Measurements from ENCODE around the gene UBR1.

The UBR1 gene

DNA sequence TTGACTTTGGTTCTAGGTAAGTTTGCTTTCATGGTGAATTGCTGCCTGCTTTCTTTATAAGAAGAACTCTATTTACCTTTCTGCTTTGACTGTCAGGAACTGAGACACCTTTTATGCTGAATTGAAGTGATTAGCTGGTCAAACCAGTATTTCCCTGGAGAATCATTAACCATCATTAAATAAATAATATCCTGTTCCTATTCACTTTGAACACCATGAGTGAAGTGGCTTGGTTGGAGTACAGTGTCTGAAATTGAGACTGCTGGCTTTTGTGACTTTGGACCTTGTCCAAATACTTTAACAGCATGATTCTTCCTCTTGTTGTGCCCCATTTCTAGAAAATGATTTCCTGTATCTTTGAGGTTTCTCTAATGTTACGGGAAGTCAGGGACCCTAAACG is 21.9 kb upstream of the UBR1 start:
- no peak for DNase-seq (ENCODE audit: low read depth)
- no peak overlapping the region for H3K4me3 ChIP-seq (ENCODE audit: control insufficient read depth, low read depth, low read length)
- TF ChIP-seq, protein P1, sequence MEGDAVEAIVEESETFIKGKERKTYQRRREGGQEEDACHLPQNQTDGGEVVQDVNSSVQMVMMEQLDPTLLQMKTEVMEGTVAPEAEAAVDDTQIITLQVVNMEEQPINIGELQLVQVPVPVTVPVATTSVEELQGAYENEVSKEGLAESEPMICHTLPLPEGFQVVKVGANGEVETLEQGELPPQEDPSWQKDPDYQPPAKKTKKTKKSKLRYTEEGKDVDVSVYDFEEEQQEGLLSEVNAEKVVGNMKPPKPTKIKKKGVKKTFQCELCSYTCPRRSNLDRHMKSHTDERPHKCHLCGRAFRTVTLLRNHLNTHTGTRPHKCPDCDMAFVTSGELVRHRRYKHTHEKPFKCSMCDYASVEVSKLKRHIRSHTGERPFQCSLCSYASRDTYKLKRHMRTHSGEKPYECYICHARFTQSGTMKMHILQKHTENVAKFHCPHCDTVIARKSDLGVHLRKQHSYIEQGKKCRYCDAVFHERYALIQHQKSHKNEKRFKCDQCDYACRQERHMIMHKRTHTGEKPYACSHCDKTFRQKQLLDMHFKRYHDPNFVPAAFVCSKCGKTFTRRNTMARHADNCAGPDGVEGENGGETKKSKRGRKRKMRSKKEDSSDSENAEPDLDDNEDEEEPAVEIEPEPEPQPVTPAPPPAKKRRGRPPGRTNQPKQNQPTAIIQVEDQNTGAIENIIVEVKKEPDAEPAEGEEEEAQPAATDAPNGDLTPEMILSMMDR (conservative IDR thresholded peaks at IDR 0.05; ENCODE audit: control insufficient read depth, insufficient read depth, low read depth, low read length) = no peak

DNA sequence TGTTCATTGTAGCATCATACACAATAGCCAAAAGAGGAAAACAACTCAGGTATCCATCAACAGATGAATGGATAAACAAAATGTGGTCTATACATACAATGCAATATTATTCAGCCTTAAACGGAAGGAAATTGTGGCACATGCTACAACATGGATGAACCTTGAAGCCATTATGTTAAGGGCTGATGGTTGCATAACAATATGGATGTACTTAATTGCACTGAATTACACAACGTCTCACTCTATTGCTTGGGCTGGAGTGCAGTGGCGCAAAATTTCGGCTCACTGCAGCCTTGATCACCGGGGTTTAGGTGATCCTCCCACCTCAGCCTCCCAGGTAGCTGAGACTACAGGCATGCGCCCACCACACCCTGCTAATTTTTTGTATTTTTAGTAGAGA is 20.5 kb upstream of the UBR1 start:
- no peak overlapping the region for H3K4me3 ChIP-seq (ENCODE audit: control insufficient read depth, low read depth, low read length)
- TF ChIP-seq, protein P1 (conservative IDR thresholded peaks at IDR 0.05; ENCODE audit: control insufficient read depth, insufficient read depth, low read depth, low read length) = no peak
- no peak for DNase-seq (ENCODE audit: low read depth)

DNA sequence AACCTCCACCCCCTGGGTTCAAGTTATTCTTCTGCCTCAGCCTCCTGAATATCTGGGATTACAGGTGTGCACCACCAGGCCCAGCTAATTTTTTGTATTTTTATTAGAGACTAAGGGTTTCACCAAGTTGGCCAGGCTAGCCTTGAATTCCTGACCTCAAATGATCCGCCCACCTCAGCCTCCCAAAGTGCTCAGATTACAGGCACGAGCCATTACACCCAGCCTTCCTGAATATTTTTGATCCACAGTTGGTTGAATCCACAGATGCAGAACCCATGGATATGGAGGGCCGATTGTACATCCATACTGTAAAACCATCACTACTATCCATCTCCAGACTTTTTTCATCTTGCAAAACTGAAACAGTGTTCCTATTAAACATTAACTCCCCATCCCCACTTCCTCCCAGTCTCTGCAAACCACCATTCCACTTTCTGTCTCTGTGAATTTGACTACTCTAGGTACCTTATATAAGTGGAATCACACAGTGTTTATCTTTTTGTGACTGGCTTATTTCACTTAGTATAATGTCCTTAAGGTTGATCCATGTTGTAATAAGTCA is 19.3 kb upstream of the UBR1 start:
- TF ChIP-seq, protein P1 (conservative IDR thresholded peaks at IDR 0.05; ENCODE audit: control insufficient read depth, insufficient read depth, low read depth, low read length) = no peak
- DNase-seq (ENCODE audit: low read depth) = no peak
- H3K4me3 ChIP-seq (ENCODE audit: control insufficient read depth, low read depth, low read length) = no peak overlapping the region

DNA sequence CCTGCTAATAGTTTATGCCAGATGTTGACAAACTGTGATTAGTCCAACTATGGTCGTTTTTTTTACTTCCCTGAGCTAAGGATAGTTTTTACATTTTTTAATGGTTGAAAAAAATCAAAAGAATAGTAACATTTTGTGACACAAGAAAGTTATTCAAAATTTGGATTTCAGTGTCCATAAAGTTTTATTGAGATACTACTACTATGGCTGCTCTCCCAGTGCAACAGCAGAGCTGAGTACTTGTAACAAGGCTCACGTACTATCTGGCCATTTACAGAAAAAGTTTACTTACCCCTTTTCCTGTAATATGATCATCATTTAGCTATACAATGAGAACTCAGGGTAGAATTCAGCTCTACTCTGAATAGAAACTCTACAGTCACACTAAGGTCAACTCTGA is 16.0 kb upstream of the UBR1 start:
- H3K4me3 ChIP-seq (ENCODE audit: control insufficient read depth, low read depth, low read length) = no peak overlapping the region
- DNase-seq (ENCODE audit: low read depth) = no peak
- TF ChIP-seq, protein P1 (conservative IDR thresholded peaks at IDR 0.05; ENCODE audit: control insufficient read depth, insufficient read depth, low read depth, low read length) = no peak

DNA sequence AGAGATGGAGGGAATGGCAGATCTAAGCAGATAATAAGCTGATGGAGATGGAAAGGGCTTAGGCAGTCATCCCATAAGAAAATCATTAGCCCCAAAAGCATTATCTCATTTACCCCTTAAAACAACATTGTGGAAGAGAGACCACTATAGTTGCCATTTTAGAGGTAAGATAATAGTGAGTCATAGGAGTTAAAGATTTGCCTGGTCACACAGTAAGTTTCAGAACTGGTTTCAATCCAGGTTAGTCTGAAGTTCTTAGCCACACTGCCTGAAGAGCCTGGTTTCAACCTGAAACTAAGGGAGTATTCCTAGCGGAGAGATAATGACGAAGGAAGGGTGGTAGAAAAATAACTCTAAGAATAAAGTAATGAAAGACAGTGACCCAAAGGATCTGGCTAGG is 13.0 kb upstream of the UBR1 start:
- H3K4me3 ChIP-seq (ENCODE audit: control insufficient read depth, low read depth, low read length) = no peak overlapping the region
- no peak for DNase-seq (ENCODE audit: low read depth)
- TF ChIP-seq, protein P1 (conservative IDR thresholded peaks at IDR 0.05; ENCODE audit: control insufficient read depth, insufficient read depth, low read depth, low read length) = no peak

DNA sequence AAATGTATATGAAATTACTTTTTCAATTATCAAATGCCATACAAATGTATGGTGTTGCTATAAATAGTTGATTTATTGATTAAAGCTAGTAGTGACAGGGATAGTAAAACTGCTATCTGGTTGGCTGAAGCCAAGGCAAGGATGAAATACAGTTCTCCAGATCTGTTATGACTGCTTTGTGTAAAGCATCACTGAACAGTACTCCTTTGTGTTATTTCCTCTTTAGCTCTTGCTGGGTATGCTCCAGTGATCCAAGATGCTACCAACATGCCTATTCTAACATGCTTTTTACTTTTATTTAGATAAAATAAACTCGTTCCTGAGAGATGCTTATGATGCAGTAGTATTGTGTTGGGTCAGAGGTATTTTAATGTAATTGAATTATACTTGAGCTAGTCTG is 12.4 kb upstream of the UBR1 start:
- no peak for DNase-seq (ENCODE audit: low read depth)
- TF ChIP-seq, protein P1 (conservative IDR thresholded peaks at IDR 0.05; ENCODE audit: control insufficient read depth, insufficient read depth, low read depth, low read length) = no peak
- no peak overlapping the region for H3K4me3 ChIP-seq (ENCODE audit: control insufficient read depth, low read depth, low read length)

DNA sequence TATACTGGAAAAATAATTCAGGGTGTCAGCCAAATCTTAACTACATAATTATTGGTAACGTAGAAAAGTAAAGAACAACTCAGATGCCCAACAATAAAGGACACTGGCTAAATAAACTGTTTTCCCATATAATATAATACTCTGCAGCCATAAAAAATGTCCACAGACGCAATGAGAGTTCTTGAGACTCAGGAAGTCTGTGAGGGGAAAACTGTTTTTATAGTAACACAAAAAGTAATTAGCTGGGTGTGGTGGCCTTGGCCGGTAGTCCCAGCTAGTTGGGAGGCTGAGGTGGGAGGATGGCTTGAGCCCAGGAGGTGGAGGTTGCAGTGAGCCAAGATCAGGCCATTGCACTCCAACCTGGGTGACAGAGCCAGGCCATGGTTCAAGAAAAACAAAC is 5.5 kb upstream of the UBR1 start:
- no peak for DNase-seq (ENCODE audit: low read depth)
- H3K4me3 ChIP-seq (ENCODE audit: control insufficient read depth, low read depth, low read length) = no peak overlapping the region
- TF ChIP-seq, protein P1 (conservative IDR thresholded peaks at IDR 0.05; ENCODE audit: control insufficient read depth, insufficient read depth, low read depth, low read length) = no peak

Data from fibroblast of mammary gland (primary cell).